OCI-LY7 (cell line): ENCODE measurements around the gene MIA2.

ENCODE experiments used
- CTCF ChIP-seq: fragments of 200-600 bp; sonication (generic); conservative IDR thresholded peaks from 2 replicates; pipeline ENCODE4 v1.5.1; 2014; ENCODE audit warnings: mild to moderate bottlenecking, antibody characterized with exemption, low read length, moderate library complexity, mixed read lengths
- EZH2phosphoT487 ChIP-seq: fragments of 200-600 bp; sonication (generic); IDR thresholded peaks from 2 replicates; pipeline ENCODE4 v1.6.1; 2018; ENCODE audit warnings: low read depth, borderline replicate concordance, mild to moderate bottlenecking, mixed run types, antibody characterized with exemption, low read length, moderate library complexity, mixed read lengths

GRCh38 chr14:39318574-39318973 is 84.9 kb downstream of the MIA2 start:
- TF ChIP-seq CTCF = no peak
- no peak for TF ChIP-seq EZH2phosphoT487
